H1 (cell line): Measurements from ENCODE around the gene MOGAT2. TPM values are rescaled to one million over a fixed set of nuclear protein-coding genes. Genes with fewer than 3 reads are reported as not detected.

Source experiments
- CTCF ChIA-PET: fragments of 300-600 bp; sonication (Branson Sonifier 250); formaldehyde crosslinking; loops from one replicate; lab custom pipeline; 2021; ENCODE audit not compliant: partially characterized antibody; lab: Charles Lee
- POLR2A ChIA-PET: fragments of 300-600 bp; sonication (Branson Sonifier 250); formaldehyde crosslinking; loops from one replicate; lab custom pipeline; 2021; ENCODE audit warnings: inconsistent platforms; ENCODE audit not compliant: partially characterized antibody; lab: Charles Lee
- DNase-seq, 2 experiments: peaks; one replicate each; pipeline versions ENCODE4 v3.0.0 to v3.0.0-alpha.2; 2010 to 2022; ENCODE audit warnings: low spot score in 2 of 2, low read depth in 1 of 2, mixed read lengths in 1 of 2
- FAIRE-seq: peaks from 2 replicates; lab custom pipeline; 2011; peaks lifted over from hg19 to GRCh38; lab: Jason Lieb, UNC
- H2AFZ ChIP-seq: 2 replicates; pipeline ENCODE4 v1.8.1; 2012; ENCODE audit warnings: low read length, inconsistent platforms
- H2AK5ac ChIP-seq: 2 replicates; pipeline ENCODE4 v1.6.1; 2013; ENCODE audit warnings: low read depth, low read length
- H2BK120ac ChIP-seq: replicated peaks from 2 replicates; pipeline ENCODE3; 2013; ENCODE audit warnings: low read depth, low read length, inconsistent platforms
- H2BK12ac ChIP-seq: 2 replicates; pipeline ENCODE4 v1.6.1; 2013; ENCODE audit warnings: low read depth, low read length
- H2BK15ac ChIP-seq: 2 replicates; pipeline ENCODE4 v1.6.1; 2013; ENCODE audit warnings: low read length
- H2BK20ac ChIP-seq: 2 replicates; pipeline ENCODE4 v1.6.1; 2013; ENCODE audit warnings: low read length
- H2BK5ac ChIP-seq: 2 replicates; pipeline ENCODE4 v1.6.1; 2013; ENCODE audit warnings: low read depth, low read length
- H3K14ac ChIP-seq: 2 replicates; pipeline ENCODE4 v1.6.1; 2013; ENCODE audit warnings: inconsistent platforms; ENCODE audit not compliant: insufficient read length
- H3K18ac ChIP-seq: 2 replicates; pipeline ENCODE4 v1.6.1; 2013; ENCODE audit warnings: low read length; ENCODE audit errors: extremely low read depth
- H3K23ac ChIP-seq: 2 replicates; pipeline ENCODE4 v1.6.1; 2013; ENCODE audit warnings: inconsistent platforms; ENCODE audit not compliant: insufficient read length
- H3K23me2 ChIP-seq: 2 replicates; pipeline ENCODE4 v1.6.1; 2013; ENCODE audit warnings: low read depth, low read length
- H3K27ac ChIP-seq: 2 replicates; pipeline ENCODE4 v1.6.1; 2011; ENCODE audit warnings: low read depth, low read length, inconsistent platforms
- H3K27me3 ChIP-seq, 4 experiments: replicated peaks in 1 of 4; 1 replicate in 1 of 4; 2 replicates in 3 of 4; pipeline versions ENCODE4 v1.6.1 to v1.8.1; 2011 to 2013; ENCODE audit warnings: low read length in 3 of 4, mild to moderate bottlenecking in 3 of 4, inconsistent platforms in 2 of 4, mixed read lengths in 2 of 4, moderate library complexity in 1 of 4; ENCODE audit not compliant: control insufficient read depth in 3 of 4, insufficient read depth in 3 of 4; ENCODE audit errors: extremely low read depth in 1 of 4
- H3K36me3 ChIP-seq, 4 experiments: 2 replicates each; pipeline versions ENCODE4 v1.6.1 to v1.8.1; 2011 to 2013; ENCODE audit warnings: mild to moderate bottlenecking in 4 of 4, low read length in 3 of 4, moderate library complexity in 2 of 4, control low read depth in 1 of 4, inconsistent platforms in 1 of 4; ENCODE audit not compliant: insufficient read depth in 4 of 4, control insufficient read depth in 2 of 4
- H3K4ac ChIP-seq: replicated peaks from 2 replicates; pipeline ENCODE3; 2013; ENCODE audit warnings: low read length, low read depth, mixed read lengths, inconsistent platforms; ENCODE audit not compliant: insufficient read length
- H3K4me1 ChIP-seq, 4 experiments: replicated peaks in 1 of 4; 1 replicate in 1 of 4; 2 replicates in 3 of 4; pipeline versions ENCODE4 v1.6.1 to v1.8.1; 2011 to 2013; ENCODE audit warnings: low read length in 3 of 4, inconsistent platforms in 2 of 4, mixed read lengths in 1 of 4; ENCODE audit not compliant: insufficient read depth in 4 of 4, control insufficient read depth in 3 of 4
- H3K4me2 ChIP-seq, 2 experiments: 2 replicates each; pipeline versions ENCODE4 v1.6.1 to v1.8.1; 2011 to 2013; ENCODE audit warnings: low read depth in 2 of 2, low read length in 2 of 2, control low read depth in 1 of 2, inconsistent platforms in 1 of 2, mild to moderate bottlenecking in 1 of 2; ENCODE audit not compliant: insufficient read depth in 1 of 2
- H3K4me3 ChIP-seq, 4 experiments: fragments of 200-600, 300-600 bp in 1 of 4; sonication (generic), shearing (Covaris generic), sonication (Bioruptor Twin) in 1 of 4; 2 replicates each; pipeline versions ENCODE4 v1.5.1 to v1.8.1; 2011 to 2016; ENCODE audit warnings: low read length in 4 of 4, low read depth in 3 of 4, control low read depth in 2 of 4, inconsistent platforms in 2 of 4, mild to moderate bottlenecking in 2 of 4, mixed read lengths in 1 of 4, moderate library complexity in 1 of 4; ENCODE audit not compliant: insufficient read depth in 2 of 4; ENCODE audit errors: extremely low read depth in 1 of 4
- H3K56ac ChIP-seq: replicated peaks from 2 replicates; pipeline ENCODE3; 2013; ENCODE audit warnings: low read depth, mild to moderate bottlenecking, mixed read lengths, low read length, inconsistent platforms; ENCODE audit not compliant: insufficient read length
- H3K79me1 ChIP-seq: 2 replicates; pipeline ENCODE4 v1.6.1; 2013; ENCODE audit warnings: low read depth, low read length, control low read depth
- H3K79me2 ChIP-seq, 2 experiments: 2 replicates each; pipeline versions ENCODE4 v1.6.1 to v1.8.1; 2012 to 2013; ENCODE audit warnings: low read length in 2 of 2, mild to moderate bottlenecking in 2 of 2, inconsistent platforms in 1 of 2; ENCODE audit not compliant: insufficient read depth in 2 of 2, control insufficient read depth in 1 of 2
- H3K9ac ChIP-seq, 4 experiments: replicated peaks in 1 of 4; 1 replicate in 1 of 4; 2 replicates in 3 of 4; pipeline versions ENCODE4 v1.6.1 to v1.8.1; 2011 to 2013; ENCODE audit warnings: low read depth in 3 of 4, low read length in 3 of 4, control low read depth in 2 of 4, mild to moderate bottlenecking in 2 of 4, moderate library complexity in 2 of 4, inconsistent platforms in 1 of 4; ENCODE audit errors: extremely low read depth in 1 of 4
- H3K9me3 ChIP-seq, 2 experiments: 2 replicates each; pipeline versions ENCODE4 v1.6.1 to v1.8.1; 2012 to 2013; ENCODE audit warnings: mild to moderate bottlenecking in 2 of 2, moderate library complexity in 2 of 2, control low read depth in 1 of 2, inconsistent platforms in 1 of 2, low read depth in 1 of 2, low read length in 1 of 2, mixed read lengths in 1 of 2; ENCODE audit not compliant: insufficient read depth in 2 of 2
- H4K20me1 ChIP-seq, 2 experiments: replicated peaks in 1 of 2; 2 replicates each; pipeline versions ENCODE3 to v1.8.1; 2011 to 2013; ENCODE audit warnings: inconsistent platforms in 2 of 2, low read length in 2 of 2, mild to moderate bottlenecking in 1 of 2; ENCODE audit not compliant: insufficient read depth in 2 of 2, control insufficient read depth in 1 of 2
- H4K5ac ChIP-seq: 2 replicates; pipeline ENCODE4 v1.6.1; 2013; ENCODE audit warnings: low read length, low read depth, mixed read lengths, inconsistent platforms; ENCODE audit not compliant: insufficient read length
- H4K8ac ChIP-seq: 2 replicates; pipeline ENCODE4 v1.8.0; 2013; ENCODE audit warnings: mild to moderate bottlenecking, moderate library complexity, low read length, inconsistent platforms; ENCODE audit not compliant: insufficient read depth; ENCODE audit errors: extremely low read depth
- H4K91ac ChIP-seq: replicated peaks from 2 replicates; pipeline ENCODE3; 2013; ENCODE audit warnings: low read length, mixed read lengths, inconsistent platforms; ENCODE audit not compliant: insufficient read length
- EGR1 ChIP-seq: IDR thresholded peaks from 2 replicates; pipeline ENCODE4 v1.6.1; 2011; ENCODE audit warnings: low read depth, low read length, borderline replicate concordance
- EP300 ChIP-seq, 2 experiments: IDR thresholded peaks; 1 replicate in 1 of 2; 2 replicates in 1 of 2; pipeline ENCODE4 v1.6.1; 2011 to 2012; ENCODE audit warnings: low read depth in 2 of 2, low read length in 2 of 2, mild to moderate bottlenecking in 2 of 2, borderline replicate concordance in 1 of 2, inconsistent platforms in 1 of 2, moderate library complexity in 1 of 2
- WGBS, 2 experiments: shearing (Covaris generic) in 1 of 2; methylation state at CpG; one replicate each; pipeline versions ENCODE4 v1.1.6 to v1.1.7; 2013 to 2015; ENCODE audit warnings: low lambda C conversion rate in 2 of 2, mixed read lengths in 2 of 2, inconsistent platforms in 1 of 2, low coverage in 1 of 2, missing lambda C conversion rate in 1 of 2; ENCODE audit not compliant: insufficient replicate concordance in 2 of 2, insufficient coverage in 1 of 2, insufficient read length in 1 of 2; ENCODE audit errors: extremely low coverage in 1 of 2, missing lambda C conversion rate in 1 of 2; 5-methylcytosine and 5-hydroxymethylcytosine counted together
- polyA plus RNA-seq, 7 experiments: library from polyadenylated mRNA; depleted of rRNA in 3 of 7; stranded (reverse) in 5 of 7; unstranded in 2 of 7; fragments of >200 nt in 5 of 7; fragments of 200-250 nt in 2 of 7; gene quantifications; 1 replicate in 5 of 7; 2 replicates in 1 of 7; 4 replicates in 1 of 7; pipeline versions ENCODE4 v1.2.1 to v1.2.3, GENCODE V29; 2011 to 2013; ENCODE audit warnings: missing spikeins in 2 of 7, mixed read lengths in 2 of 7
- total RNA-seq: library from RNA; stranded (reverse); fragmentation: NEBNext Ultra II Directional; extraction: Animal tissue kit (Norgen Biotek cat#: 25700); gene quantifications from 2 replicates; pipeline ENCODE4 v1.2.1, GENCODE V29; 2021
- TF ChIP-seq, protein P1 (sequence below): IDR thresholded peaks from 2 replicates; pipeline ENCODE4 v1.6.1; 2011; ENCODE audit warnings: low read length, improper control_type of control experiment

MOGAT2 gene
- total and polyA plus RNA-seq, 2 of the 8 experiments (the other 6 are each of a cell fraction or from before 2014, with no cell fraction given) = not detected

DNA sequence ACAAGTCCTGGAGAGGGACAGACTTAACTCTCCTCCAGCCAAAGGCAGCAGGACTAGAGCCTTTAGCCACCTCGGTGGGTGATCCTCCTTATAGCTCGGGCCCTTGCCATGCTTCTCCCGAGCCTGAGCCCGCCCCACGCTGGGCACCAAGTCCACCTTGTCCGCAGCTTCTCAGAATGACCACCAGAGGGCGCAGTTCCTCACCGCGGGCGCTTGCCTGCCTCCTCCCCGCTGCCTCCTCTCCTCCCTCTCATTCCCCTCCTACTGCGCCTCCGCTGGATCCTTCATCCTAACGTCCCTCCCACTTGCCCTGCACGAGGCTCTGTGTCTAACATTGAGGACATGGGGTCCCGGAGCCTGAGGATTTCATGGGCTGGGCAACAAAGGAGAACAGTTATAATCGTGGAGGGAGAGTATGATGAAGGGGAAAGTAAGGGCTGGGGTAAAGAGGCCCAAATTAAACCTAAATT, 11.3 kb upstream of the MOGAT2 start:
- Histone ChIP-seq H3K14ac (no peak overlapping the region), H3K36me3 (no peaks in the 10 kb centered on the region), H2AFZ (0 out of 2 replicates have a peak overlapping the region, but pooled peaks have one; percentile 18), H2AK5ac (no peak overlapping the region), H2BK120ac (no peak overlapping the region), H2BK20ac (no peak overlapping the region), H3K56ac (no peak overlapping the region), H3K23me2 (no peaks in the 10 kb centered on the region; the same call in 1 of the 2 replicates), H2BK5ac (no peak overlapping the region), H3K27ac (no peak overlapping the region), H3K4me2 (peak overlapping the region in 1 of 2 experiments; percentile 37; a peak in 2 of 4 replicates), H3K9me3 (peaks cover 0 to 3% of the 10 kb centered on the region in 2 experiments; a peak in 1 of 4 replicates), H3K27me3 (no peaks in the 10 kb centered on the region; a peak in 1 of 7 replicates), H3K9ac (no peak overlapping the region), H3K79me1 (no peaks in the 10 kb centered on the region), H3K4me3 (no peak overlapping the region), H3K79me2 (no peaks in the 10 kb centered on the region), H3K4ac (no peak overlapping the region), H4K91ac (no peak overlapping the region), H2BK12ac (no peak overlapping the region), H3K18ac (no peak overlapping the region), H3K23ac (no peak overlapping the region), H2BK15ac (no peak overlapping the region), H3K4me1 (no peaks in the 10 kb centered on the region), H4K8ac (no peak overlapping the region), H4K20me1 (no peaks in the 10 kb centered on the region), H4K5ac (no peak overlapping the region)
- ChIA-PET POLR2A (interaction anchor here (1.2 kb wide), 1 partner anchor 8 kb away, joined by 4 read pairs; no protein-coding TSS in a partner anchor), CTCF (interaction anchor here (0.6 to 3.4 kb wide), 46 partner anchors 8 to 623 kb away, joined by 3 to 18 read pairs (median 4); partner anchors contain the start of gene MAP6)
- FAIRE-seq = peak; percentile 62
- WGBS, 2 experiments = 18% methylated on average over 17 of the region's 17 CpGs; no CpG with 5 or more reads in 1 of the 2 experiments
- DNase-seq = peak; percentile 49 to 86
- TF ChIP-seq, protein P1, sequence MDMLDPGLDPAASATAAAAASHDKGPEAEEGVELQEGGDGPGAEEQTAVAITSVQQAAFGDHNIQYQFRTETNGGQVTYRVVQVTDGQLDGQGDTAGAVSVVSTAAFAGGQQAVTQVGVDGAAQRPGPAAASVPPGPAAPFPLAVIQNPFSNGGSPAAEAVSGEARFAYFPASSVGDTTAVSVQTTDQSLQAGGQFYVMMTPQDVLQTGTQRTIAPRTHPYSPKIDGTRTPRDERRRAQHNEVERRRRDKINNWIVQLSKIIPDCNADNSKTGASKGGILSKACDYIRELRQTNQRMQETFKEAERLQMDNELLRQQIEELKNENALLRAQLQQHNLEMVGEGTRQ = no peak
- TF ChIP-seq EGR1 = no peak
- no peak for TF ChIP-seq EP300 (IDR thresholded peaks at IDR 0.05; ENCODE audit: borderline replicate concordance in 1 of 2, low read depth in 2 of 2, low read length in 2 of 2)
